ENCODE data around the gene PAXIP1.

DNA sequence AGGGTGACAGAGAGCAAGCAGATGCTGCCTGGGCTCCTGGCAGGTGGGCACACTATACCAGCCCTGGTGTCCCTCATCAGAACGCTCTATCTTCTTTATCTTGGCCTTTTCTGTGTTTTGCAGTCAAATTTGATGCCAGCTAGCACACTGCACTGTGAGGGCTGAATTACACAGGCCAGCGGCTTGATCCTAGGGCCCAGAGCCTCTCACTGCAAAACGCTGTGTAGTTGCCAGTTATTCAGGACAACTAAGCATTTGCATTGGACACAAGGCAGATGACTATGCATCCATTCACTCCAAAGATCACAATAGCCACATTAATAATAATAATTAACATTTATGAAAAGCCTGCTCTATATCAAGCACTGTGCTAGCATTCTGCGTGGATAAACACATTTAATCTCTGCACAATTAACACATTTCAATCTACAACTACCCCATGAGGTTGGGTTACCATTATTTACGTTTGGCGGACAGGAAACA is 100.3 kb downstream of the PAXIP1 start:
- TF ChIP-seq TARDBP (IDR thresholded peaks at IDR 0.05): no peak
- no peak for TF ChIP-seq SP1 (IDR thresholded peaks at IDR 0.05)
- TF ChIP-seq NFRKB (IDR thresholded peaks at IDR 0.05): no peak
- TF ChIP-seq ZNF384 (IDR thresholded peaks at IDR 0.05): no peak
- TF ChIP-seq HDGF (IDR thresholded peaks at IDR 0.05; ENCODE audit: borderline replicate concordance): no peak
- TF ChIP-seq ELF4 (IDR thresholded peaks at IDR 0.05): no peak
- no peak for TF ChIP-seq FOXM1 (IDR thresholded peaks at IDR 0.05; ENCODE audit: borderline replicate concordance)
- no peak for TF ChIP-seq FOXA1 (IDR thresholded peaks at IDR 0.05)
- TF ChIP-seq BHLHE40 (IDR thresholded peaks at IDR 0.05; ENCODE audit: borderline replicate concordance): no peak
- no peak for TF ChIP-seq ARNT (IDR thresholded peaks at IDR 0.05)
- TF ChIP-seq, protein P1, sequence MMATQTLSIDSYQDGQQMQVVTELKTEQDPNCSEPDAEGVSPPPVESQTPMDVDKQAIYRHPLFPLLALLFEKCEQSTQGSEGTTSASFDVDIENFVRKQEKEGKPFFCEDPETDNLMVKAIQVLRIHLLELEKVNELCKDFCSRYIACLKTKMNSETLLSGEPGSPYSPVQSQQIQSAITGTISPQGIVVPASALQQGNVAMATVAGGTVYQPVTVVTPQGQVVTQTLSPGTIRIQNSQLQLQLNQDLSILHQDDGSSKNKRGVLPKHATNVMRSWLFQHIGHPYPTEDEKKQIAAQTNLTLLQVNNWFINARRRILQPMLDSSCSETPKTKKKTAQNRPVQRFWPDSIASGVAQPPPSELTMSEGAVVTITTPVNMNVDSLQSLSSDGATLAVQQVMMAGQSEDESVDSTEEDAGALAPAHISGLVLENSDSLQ (IDR thresholded peaks at IDR 0.05): no peak
- TF ChIP-seq FOXK2 (IDR thresholded peaks at IDR 0.05): no peak
